ENCODE data around the gene COQ6. TPM values are rescaled to one million over a fixed set of nuclear protein-coding genes. Genes with fewer than 3 reads are reported as not detected.

COQ6 gene
- total RNA-seq, 1 donor from 2014 or later: 16.6 TPM

GRCh38 chr14:73958591-73958990, 8.5 kb downstream of the COQ6 start:
- TF ChIP-seq, protein P1, sequence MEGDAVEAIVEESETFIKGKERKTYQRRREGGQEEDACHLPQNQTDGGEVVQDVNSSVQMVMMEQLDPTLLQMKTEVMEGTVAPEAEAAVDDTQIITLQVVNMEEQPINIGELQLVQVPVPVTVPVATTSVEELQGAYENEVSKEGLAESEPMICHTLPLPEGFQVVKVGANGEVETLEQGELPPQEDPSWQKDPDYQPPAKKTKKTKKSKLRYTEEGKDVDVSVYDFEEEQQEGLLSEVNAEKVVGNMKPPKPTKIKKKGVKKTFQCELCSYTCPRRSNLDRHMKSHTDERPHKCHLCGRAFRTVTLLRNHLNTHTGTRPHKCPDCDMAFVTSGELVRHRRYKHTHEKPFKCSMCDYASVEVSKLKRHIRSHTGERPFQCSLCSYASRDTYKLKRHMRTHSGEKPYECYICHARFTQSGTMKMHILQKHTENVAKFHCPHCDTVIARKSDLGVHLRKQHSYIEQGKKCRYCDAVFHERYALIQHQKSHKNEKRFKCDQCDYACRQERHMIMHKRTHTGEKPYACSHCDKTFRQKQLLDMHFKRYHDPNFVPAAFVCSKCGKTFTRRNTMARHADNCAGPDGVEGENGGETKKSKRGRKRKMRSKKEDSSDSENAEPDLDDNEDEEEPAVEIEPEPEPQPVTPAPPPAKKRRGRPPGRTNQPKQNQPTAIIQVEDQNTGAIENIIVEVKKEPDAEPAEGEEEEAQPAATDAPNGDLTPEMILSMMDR (IDR thresholded peaks at IDR 0.05): no peak
- no peaks in the 10 kb centered on the region for H3K4me1 Mint-ChIP-seq (ENCODE audit: low read depth)
- no peak overlapping the region for H3K4me3 Mint-ChIP-seq (ENCODE audit: unreplicated experiment)
- no peak overlapping the region for H3K27ac Mint-ChIP-seq (ENCODE audit: unreplicated experiment)
- H3K9me3 Mint-ChIP-seq (ENCODE audit: low read depth): no peaks in the 10 kb centered on the region
- DNase-seq (ENCODE audit: low spot score): no peak
- H3K36me3 Mint-ChIP-seq (ENCODE audit: low read depth): peaks cover 41% of the 10 kb centered on the region
- no peaks in the 10 kb centered on the region for H3K27me3 Mint-ChIP-seq (ENCODE audit: low read depth)

GRCh38 chr14:73961192-73961591, 11.1 kb downstream of the COQ6 start:
- Mint-ChIP-seq H3K9me3 (ENCODE audit: low read depth) (no peaks in the 10 kb centered on the region), H3K27ac (ENCODE audit: unreplicated experiment) (no peak overlapping the region), H3K4me3 (ENCODE audit: unreplicated experiment) (no peak overlapping the region), H3K4me1 (ENCODE audit: low read depth) (no peaks in the 10 kb centered on the region), H3K36me3 (ENCODE audit: low read depth) (peaks cover 40% of the 10 kb centered on the region), H3K27me3 (ENCODE audit: low read depth) (no peaks in the 10 kb centered on the region)
- DNase-seq (ENCODE audit: low spot score): no peak
- TF ChIP-seq, protein P1 (IDR thresholded peaks at IDR 0.05): no peak

DNA sequence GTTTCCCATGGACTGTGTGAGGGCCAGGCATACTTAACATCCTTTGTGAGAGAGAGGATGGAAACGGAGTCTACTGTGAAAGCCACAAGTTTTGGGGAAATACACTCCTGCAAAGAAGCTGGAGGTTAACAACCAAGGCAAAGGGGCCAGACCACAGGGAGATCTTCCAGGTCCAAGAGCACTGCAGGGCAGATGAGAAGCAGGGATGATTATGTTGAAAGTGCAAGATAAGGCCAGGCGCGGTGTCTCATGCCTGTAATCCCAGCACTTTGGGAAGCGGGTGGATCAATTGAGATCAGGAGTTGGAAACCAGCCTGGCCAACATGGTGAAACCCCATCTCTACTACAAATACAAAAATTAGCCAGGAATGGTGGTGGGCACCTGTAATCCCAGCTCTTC, 15.1 kb downstream of the COQ6 start:
- Mint-ChIP-seq H3K4me3 (ENCODE audit: unreplicated experiment) (no peak overlapping the region), H3K27ac (ENCODE audit: unreplicated experiment) (no peak overlapping the region), H3K27me3 (ENCODE audit: low read depth) (no peaks in the 10 kb centered on the region), H3K9me3 (ENCODE audit: low read depth) (no peaks in the 10 kb centered on the region), H3K4me1 (ENCODE audit: low read depth) (no peaks in the 10 kb centered on the region), H3K36me3 (ENCODE audit: low read depth) (peaks cover 45% of the 10 kb centered on the region)
- TF ChIP-seq, protein P1 (IDR thresholded peaks at IDR 0.05): no peak
- no peak for DNase-seq (ENCODE audit: low spot score)

DNA sequence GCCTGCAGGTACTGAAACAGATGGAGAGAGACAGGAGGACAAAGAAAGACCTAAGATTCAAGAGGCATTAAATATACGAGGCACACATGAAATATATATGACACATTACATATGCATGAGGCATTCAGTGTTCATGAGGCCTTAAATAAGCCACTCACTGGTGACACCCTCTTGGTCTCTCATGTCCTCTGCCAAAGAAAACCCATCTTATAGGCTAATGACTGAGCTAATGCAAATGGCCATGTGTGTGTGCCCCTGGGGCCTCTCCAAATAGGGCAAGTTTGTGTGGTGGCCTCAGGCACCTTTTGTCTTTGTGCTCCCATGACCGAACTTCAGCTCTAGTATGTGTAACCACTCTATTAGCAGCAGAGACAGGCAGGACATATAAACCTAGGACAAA, 18.8 kb downstream of the COQ6 start:
- H3K27me3 Mint-ChIP-seq (ENCODE audit: low read depth): no peaks in the 10 kb centered on the region
- no peaks in the 10 kb centered on the region for H3K4me1 Mint-ChIP-seq (ENCODE audit: low read depth)
- no peak for DNase-seq (ENCODE audit: low spot score)
- H3K4me3 Mint-ChIP-seq (ENCODE audit: unreplicated experiment): no peak overlapping the region
- H3K27ac Mint-ChIP-seq (ENCODE audit: unreplicated experiment): no peak overlapping the region
- no peaks in the 10 kb centered on the region for H3K9me3 Mint-ChIP-seq (ENCODE audit: low read depth)
- TF ChIP-seq, protein P1 (IDR thresholded peaks at IDR 0.05): no peak
- H3K36me3 Mint-ChIP-seq (ENCODE audit: low read depth): peaks cover 23% of the 10 kb centered on the region

- H3K36me3 Mint-ChIP-seq (ENCODE audit: low read depth): peaks cover 17% of the 10 kb centered on the region
- TF ChIP-seq, protein P1 (IDR thresholded peaks at IDR 0.05): no peak
- H3K4me3 Mint-ChIP-seq (ENCODE audit: unreplicated experiment): no peak overlapping the region
- no peak overlapping the region for H3K27ac Mint-ChIP-seq (ENCODE audit: unreplicated experiment)
- DNase-seq (ENCODE audit: low spot score): no peak
- H3K9me3 Mint-ChIP-seq (ENCODE audit: low read depth): no peaks in the 10 kb centered on the region
- H3K27me3 Mint-ChIP-seq (ENCODE audit: low read depth): no peaks in the 10 kb centered on the region
- H3K4me1 Mint-ChIP-seq (ENCODE audit: low read depth): peaks cover 14% of the 10 kb centered on the region
Measured at GRCh38 chr14:73973497-73973896, 23.4 kb downstream of the COQ6 start.

All from chondrocyte (in vitro differentiated cells).